GM18526 (cell line): ENCODE measurements around the gene APBA2.

Experiments used
- POLR2A ChIP-seq: IDR thresholded peaks from 3 replicates; pipeline ENCODE4 v1.6.1; 2011; ENCODE audit not compliant: insufficient read length; ENCODE audit errors: extremely low read depth

Gene APBA2

DNA sequence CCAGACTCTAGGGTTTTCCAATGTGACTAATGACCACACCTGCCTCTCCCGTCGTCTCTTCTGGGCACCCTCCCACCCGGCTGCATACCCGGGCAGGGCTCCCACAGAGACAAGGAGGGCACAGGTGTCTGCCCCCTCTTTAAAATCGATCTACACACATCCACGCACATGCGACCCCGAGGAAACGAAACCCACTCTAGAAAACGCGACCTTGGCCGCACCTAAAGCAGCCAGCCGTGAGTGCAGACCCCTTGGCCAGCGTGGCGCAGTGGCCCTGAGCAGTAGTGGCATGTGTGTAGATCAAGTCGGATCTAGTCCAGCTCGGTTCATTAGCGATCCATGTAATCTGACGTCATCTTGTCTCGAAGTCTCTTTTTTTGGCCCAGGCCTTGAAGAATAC is 232.0 kb downstream of the APBA2 start:
- TF ChIP-seq POLR2A, result no peak

DNA sequence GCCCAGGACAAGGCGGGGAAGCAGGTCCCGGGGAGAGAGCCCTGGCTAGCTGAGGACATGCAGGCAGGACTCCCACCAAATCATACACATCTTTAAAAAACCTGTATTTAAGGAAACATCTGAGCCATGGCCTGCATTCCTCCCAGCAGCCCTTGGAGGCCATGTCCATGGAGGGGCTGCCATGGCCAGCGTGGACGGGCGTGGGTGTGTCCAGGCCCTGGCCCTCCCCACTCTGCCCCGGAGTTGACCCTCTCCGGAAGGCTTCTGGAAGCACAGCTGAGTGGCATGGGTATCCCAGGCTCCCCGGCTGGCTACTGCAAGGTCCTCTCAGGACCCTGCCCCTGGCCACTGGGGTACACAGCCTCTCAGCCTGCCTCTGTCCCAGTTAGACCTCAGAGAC is 234.1 kb downstream of the APBA2 start:
- TF ChIP-seq POLR2A, result no peak

DNA sequence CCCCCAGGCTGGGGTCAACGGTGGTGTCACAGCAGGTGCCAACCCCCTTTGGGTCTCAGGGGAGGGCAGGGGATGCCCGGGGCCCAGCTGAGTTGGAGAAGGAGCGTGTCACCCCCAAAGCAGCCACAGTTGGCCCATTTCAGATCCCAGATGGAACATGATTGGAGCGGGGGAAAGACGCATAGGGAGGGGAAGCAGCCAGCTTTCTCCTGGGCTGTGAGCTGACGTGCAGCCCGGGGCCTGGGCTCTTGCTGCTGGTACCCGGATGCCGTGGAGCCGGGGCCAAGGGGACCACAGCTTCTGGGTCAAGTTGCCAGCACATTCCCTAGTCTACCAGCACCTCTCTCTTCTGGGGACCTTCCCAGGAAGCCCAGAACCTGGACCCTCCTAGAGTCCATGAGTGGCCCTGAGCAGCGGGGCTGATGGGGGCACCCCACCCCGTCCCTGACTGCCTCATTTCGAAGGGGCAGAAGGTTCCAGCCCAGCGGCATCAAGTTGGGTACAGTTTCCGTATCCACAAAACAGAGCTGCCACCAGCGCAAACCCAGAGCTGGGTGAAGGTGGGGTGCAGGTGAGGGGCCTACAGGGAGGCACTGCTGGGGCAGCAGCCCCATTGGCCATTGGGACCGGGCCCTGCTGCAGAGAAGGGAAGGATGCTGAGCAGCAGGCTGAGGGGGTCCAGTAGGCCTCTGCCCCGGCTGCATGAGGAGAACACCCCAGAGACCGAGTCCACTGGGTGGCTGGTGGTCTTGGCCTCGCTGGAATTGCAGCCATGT is 235.0 kb downstream of the APBA2 start:
- no peak for TF ChIP-seq POLR2A

DNA sequence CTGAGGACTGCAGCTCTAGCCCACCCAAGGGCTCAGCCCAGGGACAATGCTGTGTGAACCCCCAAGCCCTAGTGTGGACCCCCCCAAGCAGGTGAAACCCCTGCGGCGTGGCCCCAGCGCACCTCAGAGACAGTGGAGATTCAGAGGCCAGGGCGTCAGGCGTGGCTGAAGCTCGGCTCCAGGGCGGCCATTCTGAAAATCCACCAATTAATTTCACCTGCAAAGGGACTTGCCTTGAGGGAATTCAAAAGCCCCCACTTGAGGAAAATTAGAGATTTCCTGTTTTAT is 235.5 kb downstream of the APBA2 start:
- no peak for TF ChIP-seq POLR2A

DNA sequence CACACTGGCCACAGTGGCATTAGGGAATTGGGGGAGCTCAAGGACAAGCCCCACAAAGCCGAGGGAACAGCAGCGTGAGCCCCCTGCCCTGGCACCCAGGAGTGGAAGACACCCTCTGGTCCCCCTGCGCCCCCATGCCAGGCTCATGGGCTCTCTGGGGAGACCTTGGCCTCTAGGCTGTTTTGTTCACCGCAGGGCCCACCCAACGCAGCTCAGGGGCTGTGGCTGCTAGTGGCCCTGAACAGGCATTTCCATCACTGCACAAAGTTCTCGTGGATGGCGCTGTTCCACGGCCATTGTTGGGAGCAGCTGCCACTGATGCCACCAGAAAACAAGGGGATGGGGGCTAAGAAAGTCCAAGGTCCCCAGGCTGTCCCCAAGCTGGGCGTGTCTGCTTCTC is 236.1 kb downstream of the APBA2 start:
- TF ChIP-seq POLR2A, result no peak

DNA sequence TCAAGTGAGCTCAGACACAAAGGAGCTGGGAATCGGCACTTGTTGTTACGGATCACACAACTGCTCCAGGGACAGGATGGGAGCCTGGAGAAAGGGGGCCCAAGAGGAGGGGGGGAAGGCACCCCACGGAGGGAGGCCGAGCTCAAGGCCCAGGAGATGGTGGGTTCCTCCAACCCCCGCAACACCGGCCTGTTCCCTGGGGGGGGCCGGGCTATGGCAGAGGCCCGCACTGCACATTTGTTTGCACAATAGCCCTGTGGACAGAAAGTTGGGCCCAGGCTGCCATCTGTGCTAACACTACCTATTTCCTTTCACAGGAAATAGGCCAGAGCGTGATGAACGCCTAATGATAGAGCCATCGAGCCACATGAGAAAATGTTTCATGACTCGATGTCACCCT is 236.7 kb downstream of the APBA2 start:
- no peak for TF ChIP-seq POLR2A

DNA sequence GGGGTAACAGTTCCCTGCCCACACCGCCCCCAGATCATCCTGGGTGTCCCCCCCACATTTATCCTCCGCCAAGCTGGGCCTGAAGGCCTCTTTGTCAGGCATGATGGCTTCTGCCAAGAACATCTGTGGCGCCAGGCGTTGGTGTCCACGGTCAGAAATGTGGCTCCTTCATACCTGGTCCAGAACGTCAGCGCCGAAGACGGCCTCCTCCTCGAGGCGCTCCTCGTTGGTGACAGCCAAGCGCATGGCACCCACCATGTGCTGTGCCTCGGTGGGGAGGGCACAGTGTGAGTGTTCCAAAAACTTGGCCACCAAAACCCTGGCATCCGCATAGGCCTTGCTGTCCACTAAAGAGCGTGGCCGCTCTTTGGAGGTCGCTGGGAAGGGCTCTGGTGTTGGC is 237.4 kb downstream of the APBA2 start:
- no peak for TF ChIP-seq POLR2A

DNA sequence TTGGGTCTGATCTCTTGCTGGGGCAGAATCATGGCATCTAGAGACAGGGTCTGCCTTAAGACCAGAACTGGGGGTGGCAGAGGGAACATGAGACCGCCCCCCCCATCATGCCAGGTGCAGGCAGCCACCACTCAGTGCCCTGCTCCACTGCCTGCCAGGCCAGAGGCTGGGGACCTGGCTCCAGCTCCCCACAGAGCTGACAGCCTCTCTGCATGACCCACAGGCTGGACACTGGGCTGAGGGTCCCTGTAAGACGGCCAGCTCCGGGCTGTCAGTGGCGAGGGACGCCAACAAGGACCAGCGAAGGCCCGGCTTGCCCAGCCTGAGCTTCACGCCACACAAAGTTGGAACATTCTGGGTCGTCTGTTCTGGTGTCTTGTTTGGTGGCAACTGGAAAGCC is 238.2 kb downstream of the APBA2 start:
- no peak for TF ChIP-seq POLR2A

DNA sequence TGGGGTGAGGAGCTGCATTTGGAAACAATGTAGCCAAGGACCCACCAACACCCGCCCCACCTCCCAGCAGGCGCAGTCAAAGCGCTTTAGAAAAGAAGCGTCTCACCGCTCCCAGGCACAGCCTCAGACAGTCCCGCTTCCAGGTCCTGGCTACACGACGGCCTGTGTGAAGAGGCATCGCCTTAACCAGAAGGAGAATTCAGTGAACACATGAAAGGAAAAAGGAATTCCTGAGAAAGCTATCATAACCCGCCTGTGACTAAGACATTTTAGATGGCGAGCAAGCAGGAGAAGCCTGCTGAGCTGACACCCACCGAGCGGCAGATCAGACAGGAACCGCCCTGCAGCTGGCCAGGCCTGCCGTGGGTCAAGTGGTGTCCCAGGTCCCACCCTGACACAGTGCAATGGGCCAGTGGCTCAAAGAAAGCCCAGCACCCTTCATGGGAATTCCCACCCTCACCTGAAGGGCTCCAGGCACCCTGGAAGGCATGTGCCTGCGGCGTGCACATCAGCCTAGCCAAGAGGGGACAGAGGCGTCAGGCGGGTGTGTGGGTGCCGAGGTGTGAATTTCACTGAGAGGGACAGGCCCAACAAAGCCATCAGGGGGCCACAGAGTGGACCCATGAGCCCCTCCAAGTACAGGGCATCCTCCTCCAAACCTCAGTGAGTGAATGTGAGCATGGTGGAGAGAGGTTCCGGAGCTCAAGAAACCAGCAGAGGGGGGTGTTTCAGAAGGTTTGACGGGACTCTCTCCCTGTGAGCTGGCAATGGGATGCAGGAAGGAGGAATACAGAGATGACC is 239.0 kb downstream of the APBA2 start:
- no peak for TF ChIP-seq POLR2A

DNA sequence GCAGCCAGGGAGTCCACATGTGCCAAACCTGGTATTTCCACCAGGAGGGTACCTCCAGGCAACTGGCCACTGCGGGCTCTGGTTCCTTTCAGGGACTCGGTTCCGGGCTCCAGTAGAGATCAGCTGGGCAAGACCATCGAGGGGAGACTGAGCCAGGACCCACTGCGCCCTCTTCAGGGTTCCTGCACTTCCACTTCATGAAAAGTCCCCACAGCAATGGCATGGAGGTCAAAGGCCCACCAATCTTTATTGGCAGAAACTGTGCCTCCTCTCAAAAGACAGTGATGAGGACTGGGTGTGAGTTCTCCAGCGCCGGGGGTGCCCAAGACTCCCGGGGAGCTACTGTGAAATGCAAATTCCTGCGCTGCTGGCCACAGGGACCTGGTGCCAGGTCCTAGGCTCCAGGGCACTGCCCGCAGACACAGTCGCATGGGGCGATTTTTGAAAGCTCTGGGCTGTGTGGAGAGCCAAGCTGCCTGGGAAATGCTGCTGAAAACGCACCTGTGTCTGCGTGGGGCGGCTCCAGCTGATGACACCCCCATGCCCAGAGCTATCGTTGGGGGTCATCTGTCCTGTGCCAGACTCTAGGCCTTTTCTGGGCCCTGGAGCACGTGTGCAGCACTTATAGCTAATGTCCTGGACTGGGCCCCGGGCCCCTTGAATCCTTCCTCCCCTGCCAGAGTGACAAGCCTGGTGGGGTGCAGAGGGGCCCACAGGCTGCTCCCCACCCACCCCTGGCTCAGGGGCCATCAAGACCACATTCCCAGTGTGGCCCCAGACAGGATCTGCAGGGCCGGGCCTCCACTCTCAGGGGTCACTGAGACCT is 239.8 kb downstream of the APBA2 start:
- no peak for TF ChIP-seq POLR2A

DNA sequence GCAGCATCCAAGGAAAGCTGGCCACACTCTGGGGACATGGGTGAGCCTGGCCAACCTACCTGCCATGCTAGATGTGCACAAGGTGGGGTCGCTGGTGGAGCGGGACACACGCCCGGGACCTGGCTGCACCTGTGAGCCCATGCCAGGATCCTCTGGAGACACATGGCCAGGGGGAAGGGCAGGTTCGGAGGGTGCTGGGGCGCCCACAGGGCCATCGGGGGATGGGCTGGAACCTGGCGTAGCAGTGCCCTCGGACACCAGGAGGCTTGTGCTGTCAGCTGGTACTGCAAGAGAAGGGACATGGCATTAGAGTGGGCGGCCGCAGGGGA is 240.4 kb downstream of the APBA2 start:
- TF ChIP-seq POLR2A, result no peak

DNA sequence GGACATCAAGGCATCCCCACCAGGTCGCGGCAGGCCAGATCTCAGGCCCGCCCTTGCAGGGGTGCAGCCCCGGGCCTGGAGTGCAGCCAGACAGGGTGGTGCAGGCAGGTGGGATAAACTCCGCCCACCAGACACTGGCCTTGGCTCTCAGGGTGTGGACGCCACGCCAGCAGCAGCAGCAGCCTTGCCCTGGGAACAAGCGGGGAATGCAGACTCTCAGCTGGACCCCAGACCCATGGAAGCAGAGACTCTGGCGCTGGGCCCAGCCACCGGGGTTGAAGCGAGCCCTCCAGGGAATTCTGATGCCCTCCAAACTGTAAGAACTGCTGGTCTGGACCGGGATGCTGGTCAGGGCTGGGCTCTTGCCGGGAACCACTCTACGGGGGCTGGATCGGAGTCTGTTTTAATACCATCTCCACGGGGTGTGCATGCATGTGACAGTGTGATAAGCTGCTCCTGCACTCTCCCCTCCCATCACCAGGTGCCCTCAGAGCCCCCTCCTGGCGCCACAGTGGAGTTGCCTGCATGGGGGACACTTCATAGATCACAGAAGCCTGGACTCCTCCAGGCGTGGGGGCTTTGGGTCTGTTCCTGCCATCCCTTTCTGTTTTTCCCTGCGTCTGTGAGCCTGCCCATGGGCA is 241.2 kb downstream of the APBA2 start:
- TF ChIP-seq POLR2A, result no peak

DNA sequence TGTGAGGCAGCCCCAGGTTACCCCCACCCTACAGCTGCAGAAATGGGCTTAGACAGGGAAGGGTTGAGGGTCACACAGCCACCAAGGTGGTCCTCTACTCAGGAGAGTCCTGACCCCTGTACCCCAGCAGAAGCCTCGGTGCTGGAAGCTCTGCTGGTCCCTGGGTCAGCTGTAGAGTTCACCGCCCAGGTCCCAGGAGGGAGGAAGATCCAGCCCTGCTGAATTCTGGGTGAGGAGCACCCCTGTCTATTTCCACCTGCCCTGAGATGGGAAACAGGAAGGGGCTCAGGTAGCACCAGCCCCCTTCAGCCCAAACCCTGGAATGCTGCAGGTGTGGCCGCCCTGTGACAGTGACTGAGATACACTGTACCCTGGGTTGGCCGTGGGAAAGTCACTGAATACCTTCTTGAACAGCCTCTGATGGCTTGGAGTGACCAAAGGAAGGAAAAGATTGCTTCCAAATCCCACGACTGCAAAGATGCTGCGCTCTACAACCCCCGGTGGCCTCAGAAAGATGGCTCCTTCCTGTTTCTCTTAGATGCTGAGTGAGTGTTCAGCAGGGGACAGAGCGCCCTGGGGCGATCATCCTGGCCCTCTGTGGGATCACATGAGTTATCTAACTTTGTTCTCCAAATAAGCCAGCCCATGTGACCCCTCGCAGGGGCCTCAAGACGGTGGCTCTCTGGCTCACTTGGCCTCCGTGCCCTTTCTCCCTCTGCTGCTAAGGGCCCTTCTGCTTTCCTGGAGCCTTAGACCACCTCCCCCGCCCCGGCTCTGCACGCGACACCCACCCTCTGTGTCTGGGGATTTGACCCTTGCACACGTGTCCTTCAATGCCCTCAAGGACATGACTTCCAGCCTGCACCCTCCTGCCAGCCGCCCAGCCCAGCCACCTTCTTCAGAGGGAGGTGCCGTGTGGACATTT is 242.0 kb downstream of the APBA2 start:
- TF ChIP-seq POLR2A, result no peak

DNA sequence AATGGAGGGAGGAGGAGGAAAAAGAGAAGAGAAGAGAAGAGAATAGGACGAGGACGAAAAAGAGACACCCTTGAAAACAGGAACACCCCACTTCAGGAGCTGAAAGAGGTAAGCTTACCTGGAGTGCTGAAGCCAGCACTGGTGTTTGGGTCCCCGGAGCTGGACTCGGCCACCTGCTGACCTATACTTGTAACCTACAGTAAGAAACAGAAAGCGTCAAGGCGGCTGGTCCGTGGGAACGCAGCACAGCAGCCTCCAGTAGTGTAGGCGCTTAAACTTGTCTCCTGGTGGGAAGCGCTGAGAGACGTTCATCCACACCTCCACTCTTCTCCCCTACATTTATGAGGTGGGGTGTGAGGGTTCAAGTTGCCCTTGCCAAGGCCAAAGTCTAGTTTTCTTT is 242.9 kb downstream of the APBA2 start:
- TF ChIP-seq POLR2A, result no peak

DNA sequence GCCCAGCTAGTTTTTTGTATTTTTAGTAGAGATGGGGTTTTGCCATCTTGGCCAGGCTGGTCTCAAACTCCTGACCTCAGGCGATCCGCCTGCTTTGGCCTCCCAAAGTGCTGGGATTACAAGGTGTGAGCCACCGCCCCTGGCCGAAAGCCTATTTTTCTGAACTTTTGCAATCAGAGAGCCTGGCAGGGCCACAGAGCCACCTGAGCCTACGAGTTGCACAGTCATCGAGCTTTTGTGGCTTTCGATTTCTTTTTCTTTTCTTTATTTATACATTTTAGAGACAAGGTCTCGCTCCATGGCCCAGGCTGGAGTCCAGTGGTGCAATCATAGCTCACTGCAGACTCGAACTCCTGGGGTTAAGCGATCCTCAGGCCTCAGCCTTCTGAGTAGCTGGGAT is 243.4 kb downstream of the APBA2 start:
- TF ChIP-seq POLR2A, result no peak
